Measurements from ENCODE around the gene SNX1.
"Not testable (repeated sequence)": the region's sequence is repeated elsewhere in the genome, so short reads cannot be mapped to it uniquely, and the experiment has no call there.

Gene SNX1

DNA sequence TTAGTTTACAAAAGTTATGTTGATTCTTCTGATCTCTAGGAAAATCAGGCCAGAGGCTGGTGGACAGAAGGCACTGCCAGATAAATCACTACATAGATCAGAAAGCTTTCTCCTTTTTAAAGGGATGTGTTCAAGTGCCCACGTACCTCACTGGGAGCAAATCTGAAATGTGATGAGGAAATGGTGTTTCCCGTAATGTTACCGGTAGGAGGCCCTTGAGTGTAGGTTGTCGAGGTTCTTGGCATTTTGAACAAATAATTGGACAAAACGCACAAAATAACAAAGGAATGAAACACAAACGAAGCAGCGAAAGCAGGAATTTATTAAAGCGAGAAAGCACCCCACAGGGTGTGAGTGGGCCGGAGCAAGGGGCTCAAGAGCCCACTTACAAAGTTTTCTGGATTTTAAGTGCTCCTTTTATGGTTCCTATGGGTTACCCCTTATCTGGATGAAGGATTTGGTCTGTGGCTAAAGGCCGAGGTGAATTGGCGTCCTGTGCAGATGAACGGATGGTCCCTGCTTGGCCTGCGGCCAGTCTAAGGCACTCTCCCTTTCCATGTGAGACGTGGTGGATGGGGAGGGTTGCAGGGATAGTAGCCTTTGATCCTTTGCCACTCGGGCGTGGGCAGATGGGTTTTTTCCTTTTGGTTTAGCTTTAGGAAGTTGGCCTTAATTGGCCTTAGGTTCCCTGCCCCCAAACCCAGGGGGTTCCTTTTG lies 1.0 kb downstream of the SNX1 start:
- peak overlapping the region; percentile 97 for H3K4me3 ChIP-seq (ENCODE audit: low read depth, low read length)
- TF ChIP-seq CTCF (IDR thresholded peaks at IDR 0.05; ENCODE audit: borderline replicate concordance, insufficient read depth, low read depth, low read length) = no peak

- TF ChIP-seq CTCF (IDR thresholded peaks at IDR 0.05; ENCODE audit: borderline replicate concordance, insufficient read depth, low read depth, low read length) = no peak
- no peak overlapping the region for H3K4me3 ChIP-seq (ENCODE audit: low read depth, low read length)
These were observed 3.6 kb downstream of the SNX1 start for GRCh38 chr15:64099379-64099778.

DNA sequence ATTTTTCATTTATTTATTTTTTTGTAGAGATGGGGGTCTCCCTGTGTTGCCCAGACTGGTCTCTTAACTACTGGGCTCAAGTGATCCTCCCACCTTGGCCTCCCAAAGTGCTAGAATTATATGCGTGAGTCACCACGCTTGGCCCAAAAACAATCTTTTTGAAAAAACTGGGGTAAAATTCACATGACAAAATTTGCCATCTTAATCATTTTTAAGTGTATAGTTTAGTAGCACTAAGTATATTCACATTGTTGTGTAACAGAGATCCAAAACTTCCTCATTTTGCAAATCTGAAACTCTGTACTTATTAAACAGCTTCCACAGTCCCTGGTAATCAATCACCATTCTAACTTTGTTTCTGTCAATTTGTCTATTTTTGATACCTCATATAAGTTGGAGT lies 5.2 kb downstream of the SNX1 start:
- no peak overlapping the region for H3K4me3 ChIP-seq (ENCODE audit: low read depth, low read length)
- no peak for TF ChIP-seq CTCF (IDR thresholded peaks at IDR 0.05; ENCODE audit: borderline replicate concordance, insufficient read depth, low read depth, low read length)

GRCh38 chr15:64102497-64102896 lies 6.7 kb downstream of the SNX1 start:
- H3K4me3 ChIP-seq (ENCODE audit: low read depth, low read length) = no peak overlapping the region
- no peak for TF ChIP-seq CTCF (IDR thresholded peaks at IDR 0.05; ENCODE audit: borderline replicate concordance, insufficient read depth, low read depth, low read length)

DNA sequence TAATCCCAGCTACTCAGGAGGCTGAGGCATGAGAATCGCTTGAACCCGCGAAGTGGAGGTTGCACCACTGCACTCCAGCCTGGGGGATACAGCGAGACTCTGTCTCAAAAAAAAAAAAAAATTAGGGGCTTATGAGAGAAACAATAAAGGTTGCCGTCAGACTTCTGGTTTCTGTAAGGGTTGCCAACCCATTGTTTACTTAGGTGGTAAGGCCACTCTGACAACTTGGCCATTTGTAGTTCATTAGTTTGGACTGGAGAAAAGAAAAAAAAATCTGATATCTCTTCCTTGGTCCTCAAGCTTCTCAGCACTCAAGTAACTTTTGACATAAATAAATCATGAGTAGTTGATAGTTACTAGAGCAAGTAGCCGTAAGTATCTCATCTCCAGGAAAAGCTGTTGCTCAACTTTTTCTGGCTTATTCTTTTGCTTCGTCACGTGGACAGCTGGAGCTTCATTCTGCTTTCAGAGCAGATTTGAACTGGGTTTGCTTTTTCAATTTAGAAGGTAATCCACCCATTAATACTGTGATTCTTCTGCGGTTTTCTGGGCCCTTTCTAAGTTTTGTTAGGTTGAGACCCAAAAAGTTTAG lies 9.4 kb downstream of the SNX1 start:
- no peak for TF ChIP-seq CTCF (IDR thresholded peaks at IDR 0.05; ENCODE audit: borderline replicate concordance, insufficient read depth, low read depth, low read length)
- H3K4me3 ChIP-seq (ENCODE audit: low read depth, low read length) = no peak overlapping the region

DNA sequence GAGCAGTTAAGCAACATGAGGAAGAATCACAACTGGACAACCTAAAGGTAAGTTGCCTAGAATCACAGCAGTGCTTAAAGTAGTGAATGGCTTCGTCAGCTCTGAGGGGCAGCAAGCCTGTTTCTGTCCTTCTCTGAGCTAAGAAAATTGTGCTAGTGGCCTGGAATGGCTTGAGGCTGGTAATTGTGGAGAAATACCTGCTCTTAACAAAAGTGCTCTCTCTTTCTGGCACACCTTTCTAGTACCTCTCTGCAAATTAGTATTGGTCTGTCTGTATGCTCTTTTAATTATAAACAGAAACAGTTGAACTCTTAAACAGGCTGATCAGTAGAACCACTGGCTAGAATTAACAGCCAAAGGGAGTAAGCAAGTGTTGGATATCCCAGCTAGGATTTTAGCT lies 11.6 kb downstream of the SNX1 start:
- TF ChIP-seq CTCF (IDR thresholded peaks at IDR 0.05; ENCODE audit: borderline replicate concordance, insufficient read depth, low read depth, low read length) = no peak
- H3K4me3 ChIP-seq (ENCODE audit: low read depth, low read length) = no peak overlapping the region

- H3K4me3 ChIP-seq (ENCODE audit: low read depth, low read length) = not testable (repeated sequence)
These were observed 14.4 kb downstream of the SNX1 start for GRCh38 chr15:64110108-64110701.
